MM.1S (cell line): ENCODE data around the gene TDRD12.
"Not testable (repeated sequence)": the region's sequence is repeated elsewhere in the genome, so short reads cannot be mapped to it uniquely, and the experiment has no call there.

Experiments used
- CTCF ChIP-seq: fragments of 300-600 bp; sonication (generic); IDR thresholded peaks from 2 replicates; pipeline ENCODE4 v1.5.1; 2016; ENCODE audit warnings: antibody characterized with exemption, low read length, mixed read lengths
- EZH2 ChIP-seq: fragments of 300-600 bp; sonication (generic); optimal IDR thresholded peaks from 2 replicates; pipeline ENCODE3; 2017; ENCODE audit warnings: low read depth, mild to moderate bottlenecking, antibody characterized with exemption, low read length, mixed read lengths

GRCh38 chr19:32856818-32857217 lies 137.3 kb downstream of the TDRD12 start:
- not testable (repeated sequence) for TF ChIP-seq CTCF, EZH2
